ENCODE measurements around the gene MTUS2.

- TF ChIP-seq CTCF (IDR thresholded peaks at IDR 0.05) (no peak), POLR2A (IDR thresholded peaks at IDR 0.05) (no peak)
Observed at GRCh38 chr13:29459813-29460355, 639.7 kb downstream of the MTUS2 start.
